GM23338 (cell line): Measurements from ENCODE around the gene OR9A2. TPM values are rescaled to one million over a fixed set of nuclear protein-coding genes. Genes with fewer than 3 reads are reported as not detected.

Experiments
- ATAC-seq: fragments of 200-7000 bp; cut with Tn5 transposase; 3 replicates; pipeline ENCODE4 v1.9.1; 2020
- DNase-seq: peaks from one replicate; pipeline ENCODE4 v3.0.0-alpha.2; 2015; ENCODE audit warnings: low spot score
- H2AFZ ChIP-seq: fragments of 200-600 bp; sonication (generic); 2 replicates; pipeline ENCODE4 v1.8.0; 2016; ENCODE audit warnings: antibody characterized with exemption, mild to moderate bottlenecking, moderate library complexity
- H3F3A ChIP-seq: fragments of 200-600 bp; sonication (generic); replicated peaks from 2 replicates; pipeline ENCODE4 v1.8.0; 2017; ENCODE audit warnings: antibody characterized with exemption, mixed run types, low read depth
- H3K27ac ChIP-seq: fragments of 200-600 bp; sonication (generic); 2 replicates; pipeline ENCODE4 v1.6.1; 2016; ENCODE audit warnings: low read depth
- H3K27me3 ChIP-seq: fragments of 200-600 bp; sonication (generic); 2 replicates; pipeline ENCODE4 v1.8.0; 2016; ENCODE audit warnings: mild to moderate bottlenecking, mixed run types, moderate library complexity; ENCODE audit not compliant: insufficient read depth
- H3K36me3 ChIP-seq: fragments of 200-600 bp; sonication (generic); 2 replicates; pipeline ENCODE4 v1.8.0; 2016; ENCODE audit warnings: mild to moderate bottlenecking; ENCODE audit not compliant: insufficient read depth
- H3K4me1 ChIP-seq: fragments of 200-600 bp; sonication (generic); 2 replicates; pipeline ENCODE4 v1.8.0; 2016; ENCODE audit warnings: mild to moderate bottlenecking, moderate library complexity; ENCODE audit not compliant: insufficient read depth
- H3K4me2 ChIP-seq: fragments of 200-600 bp; sonication (generic); 2 replicates; pipeline ENCODE4 v1.7.1; 2017; ENCODE audit warnings: mixed run types
- H3K4me3 ChIP-seq: fragments of 200-600 bp; sonication (generic); 2 replicates; pipeline ENCODE4 v1.6.1; 2016; ENCODE audit warnings: mixed run types
- H3K79me2 ChIP-seq: fragments of 200-600 bp; sonication (generic); replicated peaks from 2 replicates; pipeline ENCODE4 v1.8.0; 2017; ENCODE audit warnings: mild to moderate bottlenecking; ENCODE audit not compliant: insufficient read depth
- H3K9me2 ChIP-seq: fragments of 200-600 bp; sonication (generic); 2 replicates; pipeline ENCODE4 v1.8.0; 2017; ENCODE audit not compliant: insufficient read depth
- H4K20me1 ChIP-seq: fragments of 200-600 bp; sonication (generic); replicated peaks from 2 replicates; pipeline ENCODE4 v1.8.0; 2017; ENCODE audit warnings: mild to moderate bottlenecking; ENCODE audit not compliant: insufficient read depth
- H3K27ac Mint-ChIP-seq: 2 replicates; pipeline ENCODE4 v1.8.0; 2020; ENCODE audit warnings: inconsistent platforms, mild to moderate bottlenecking, moderate library complexity, mixed read lengths
- H3K27me3 Mint-ChIP-seq: 3 replicates; pipeline ENCODE4 v1.8.0; 2022; ENCODE audit warnings: low read depth, mild to moderate bottlenecking, moderate library complexity, mixed read lengths, inconsistent platforms; ENCODE audit not compliant: insufficient read depth, poor library complexity
- H3K36me3 Mint-ChIP-seq: 3 replicates; pipeline ENCODE4 v1.8.0; 2021; ENCODE audit warnings: low read depth, mild to moderate bottlenecking, inconsistent platforms, moderate library complexity, mixed read lengths
- H3K4me1 Mint-ChIP-seq: 3 replicates; pipeline ENCODE4 v1.8.0; 2020; ENCODE audit warnings: mild to moderate bottlenecking, inconsistent platforms, mixed read lengths
- H3K4me3 Mint-ChIP-seq: 3 replicates; pipeline ENCODE4 v1.8.0; 2021; ENCODE audit warnings: moderate library complexity, mild to moderate bottlenecking, inconsistent platforms, mixed read lengths
- H3K9me3 Mint-ChIP-seq: 3 replicates; pipeline ENCODE4 v1.8.0; 2020; ENCODE audit warnings: moderate library complexity, mild to moderate bottlenecking, inconsistent platforms, mixed read lengths
- CTCF ChIP-seq, 2 experiments: fragments of 200-600 bp in 1 of 2; sonication (generic) in 1 of 2; conservative IDR thresholded peaks; 2 replicates each; pipeline versions ENCODE4 v1.5.1 to v1.6.1; 2016 to 2017; ENCODE audit warnings: antibody characterized with exemption in 2 of 2, low read depth in 2 of 2, mild to moderate bottlenecking in 2 of 2, moderate library complexity in 1 of 2
- ETS1 ChIP-seq: IDR thresholded peaks from 2 replicates; pipeline ENCODE4 v1.6.1; 2016; ENCODE audit warnings: antibody characterized with exemption
- EZH2 ChIP-seq: fragments of 200-600 bp; sonication (generic); IDR thresholded peaks from one replicate; pipeline ENCODE4 v1.8.0; 2017; ENCODE audit warnings: antibody characterized with exemption, mild to moderate bottlenecking, low read depth; ENCODE audit not compliant: unreplicated experiment
- EZH2phosphoT487 ChIP-seq: fragments of 200-600 bp; sonication (generic); IDR thresholded peaks from one replicate; pipeline ENCODE4 v1.8.1; 2018; ENCODE audit warnings: antibody characterized with exemption; ENCODE audit not compliant: unreplicated experiment
- POLR2AphosphoS5 ChIP-seq: IDR thresholded peaks from 2 replicates; pipeline ENCODE4 v1.6.1; 2016; ENCODE audit warnings: antibody characterized with exemption, low read depth
- REST ChIP-seq: IDR thresholded peaks from one replicate; pipeline ENCODE4 v1.6.1; 2018; ENCODE audit warnings: antibody characterized with exemption; ENCODE audit not compliant: unreplicated experiment
- STAT1 ChIP-seq: IDR thresholded peaks from one replicate; pipeline ENCODE4 v1.6.1; 2016; ENCODE audit warnings: antibody characterized with exemption; ENCODE audit not compliant: unreplicated experiment
- ZNF114 ChIP-seq: fragments of 250-450 bp; sonication (Bioruptor Pico); IDR thresholded peaks from 2 replicates; pipeline ENCODE4 v1.5.0; 2020; ENCODE audit warnings: mild to moderate bottlenecking, moderate library complexity
- ZNF331 ChIP-seq: fragments of 250-450 bp; sonication (Bioruptor Pico); IDR thresholded peaks from 2 replicates; pipeline ENCODE4 v1.5.0; 2020; ENCODE audit warnings: low read depth, mild to moderate bottlenecking, moderate library complexity
- ZNF462 ChIP-seq: fragments of 250-450 bp; sonication (Bioruptor Pico); IDR thresholded peaks from 2 replicates; pipeline ENCODE4 v1.5.0; 2020; ENCODE audit warnings: mild to moderate bottlenecking, moderate library complexity
- polyA plus RNA-seq: library from polyadenylated mRNA; unstranded; fragments of >200 nt; fragmentation: Nextera tagmentation; extraction: Ambion mirVana; gene quantifications from 2 replicates; pipeline ENCODE4 v1.2.1, GENCODE V29; 2016
- total RNA-seq: library from RNA; depleted of rRNA; stranded (reverse); fragments of >200 nt; shearing (Covaris generic); gene quantifications from 2 replicates; pipeline ENCODE4 v1.2.3, GENCODE V29; 2014

OR9A2 gene
- total and polyA plus RNA-seq, 2 experiments from 2014 or later = not detected

GRCh38 chr7:143002106-143002505, 24.8 kb downstream of the OR9A2 start:
- Histone ChIP-seq H3K27me3 (no peaks in the 10 kb centered on the region), H3K9me2 (no peaks in the 10 kb centered on the region), H2AFZ (no peak overlapping the region), H3K27ac (no peak overlapping the region), H3F3A (no peaks in the 10 kb centered on the region), H3K79me2 (no peaks in the 10 kb centered on the region), H3K4me3 (no peak overlapping the region), H3K36me3 (no peaks in the 10 kb centered on the region), H4K20me1 (no peaks in the 10 kb centered on the region), H3K4me2 (no peak overlapping the region), H3K4me1 (no peaks in the 10 kb centered on the region)
- Mint-ChIP-seq H3K4me1 (no peaks in the 10 kb centered on the region), H3K27me3 (no peaks in the 10 kb centered on the region), H3K36me3 (no peaks in the 10 kb centered on the region), H3K27ac (no peak overlapping the region), H3K9me3 (peaks cover 8% of the 10 kb centered on the region; the same call in 2 of the 3 replicates), H3K4me3 (no peak overlapping the region)
- TF ChIP-seq CTCF (conservative IDR thresholded peaks at IDR 0.05; ENCODE audit: low read depth in 2 of 2) = peak; percentile 53 to 77
- no peak for TF ChIP-seq ZNF331
- ATAC-seq = peak; percentile 57
- peak; percentile 42 for DNase-seq

GRCh38 chr7:143000648-143001047, 26.3 kb downstream of the OR9A2 start:
- Histone ChIP-seq H3K27ac (no peak overlapping the region), H2AFZ (no peak overlapping the region), H3K4me2 (no peak overlapping the region), H3K36me3 (no peaks in the 10 kb centered on the region), H3K27me3 (no peaks in the 10 kb centered on the region), H3K79me2 (no peaks in the 10 kb centered on the region), H4K20me1 (no peaks in the 10 kb centered on the region), H3K4me1 (no peaks in the 10 kb centered on the region), H3F3A (no peaks in the 10 kb centered on the region), H3K9me2 (no peaks in the 10 kb centered on the region), H3K4me3 (no peak overlapping the region)
- DNase-seq = no peak
- H3K4me3 Mint-ChIP-seq = no peak overlapping the region
- H3K36me3 Mint-ChIP-seq = no peaks in the 10 kb centered on the region
- ATAC-seq = no peak
- H3K27me3 Mint-ChIP-seq = no peaks in the 10 kb centered on the region
- peaks cover 8% of the 10 kb centered on the region; the same call in 2 of the 3 replicates for H3K9me3 Mint-ChIP-seq
- no peaks in the 10 kb centered on the region for H3K4me1 Mint-ChIP-seq
- no peak overlapping the region for H3K27ac Mint-ChIP-seq
- TF ChIP-seq EZH2phosphoT487 (no peak), POLR2AphosphoS5 (no peak), EZH2 (no peak), ZNF462 (CRISPR knock-in tag) (no peak), ZNF331 (no peak), REST (no peak), ETS1 (no peak), STAT1 (no peak), ZNF114 (no peak)
